GM19239 (cell line): Measurements from ENCODE around the gene SBF2.
"Not testable (repeated sequence)": the region's sequence is repeated elsewhere in the genome, so short reads cannot be mapped to it uniquely, and the experiment has no call there.

Experiments used
- DNase-seq: peaks from one replicate; pipeline ENCODE4 v3.0.0; 2011; ENCODE audit warnings: low spot score; ENCODE audit not compliant: insufficient read length
- FAIRE-seq: peaks from 2 replicates; lab custom pipeline; 2011; peaks lifted over from hg19 to GRCh38; lab: Jason Lieb, UNC

The SBF2 gene

GRCh38 chr11:10273738-10274137, 20.3 kb downstream of the SBF2 start:
- DNase-seq = no peak
- no peak for FAIRE-seq

GRCh38 chr11:10272132-10272531, 21.9 kb downstream of the SBF2 start:
- no peak for FAIRE-seq
- no peak for DNase-seq

- FAIRE-seq (no peak), DNase-seq (no peak)
These were observed 25.1 kb downstream of the SBF2 start for GRCh38 chr11:10268746-10269488.

- DNase-seq = no peak
- FAIRE-seq = no peak
These were observed 26.2 kb downstream of the SBF2 start for GRCh38 chr11:10267821-10268220.

- FAIRE-seq (no peak), DNase-seq (no peak)
These were observed 28.1 kb downstream of the SBF2 start for GRCh38 chr11:10265936-10266335.

- DNase-seq, FAIRE-seq: not testable (repeated sequence)
These were observed 29.3 kb downstream of the SBF2 start for GRCh38 chr11:10264716-10265115.

GRCh38 chr11:10263929-10264328, 30.1 kb downstream of the SBF2 start:
- no peak for DNase-seq
- no peak for FAIRE-seq

GRCh38 chr11:10261821-10262220, 32.2 kb downstream of the SBF2 start:
- no peak for FAIRE-seq
- DNase-seq = no peak

GRCh38 chr11:10257478-10257877, 36.5 kb downstream of the SBF2 start:
- FAIRE-seq (no peak), DNase-seq (no peak)

GRCh38 chr11:10255388-10256125, 38.5 kb downstream of the SBF2 start:
- FAIRE-seq = no peak

GRCh38 chr11:10249448-10250131, 44.4 kb downstream of the SBF2 start:
- FAIRE-seq, DNase-seq: not testable (repeated sequence)

More at GRCh38 chr11:10255388-10256125, 38.5 kb downstream of the SBF2 start:
- no peak for DNase-seq

- FAIRE-seq = no peak
- DNase-seq = no peak
These were observed 47.0 kb downstream of the SBF2 start for GRCh38 chr11:10247011-10247410.

GRCh38 chr11:10243896-10244575, 50.0 kb downstream of the SBF2 start:
- FAIRE-seq (no peak), DNase-seq (no peak)

- no peak for FAIRE-seq
- no peak for DNase-seq
These were observed 57.2 kb downstream of the SBF2 start for GRCh38 chr11:10236840-10237239.

GRCh38 chr11:10233581-10233980, 60.4 kb downstream of the SBF2 start:
- DNase-seq = no peak
- FAIRE-seq = no peak

- FAIRE-seq (no peak), DNase-seq (no peak)
These were observed 61.3 kb downstream of the SBF2 start for GRCh38 chr11:10232756-10233155.

- not testable (repeated sequence) for DNase-seq, FAIRE-seq
These were observed 62.2 kb downstream of the SBF2 start for GRCh38 chr11:10231803-10232202.

- no peak for DNase-seq
- FAIRE-seq = no peak
These were observed 68.5 kb downstream of the SBF2 start for GRCh38 chr11:10225553-10225952.

GRCh38 chr11:10222399-10222798, 71.6 kb downstream of the SBF2 start:
- FAIRE-seq (no peak), DNase-seq (no peak)

GRCh38 chr11:10221342-10221741, 72.7 kb downstream of the SBF2 start:
- DNase-seq (no peak), FAIRE-seq (no peak)
